Activated CD4-positive, alpha-beta T cell treated with anti-CD3 and anti-CD28 coated beads, Interleukin-2, amount 10 ng/mL, durations not matched to agents 24 days and 14 days (primary cell): ENCODE data around the gene NBPF4. TPM values are rescaled to one million over a fixed set of nuclear protein-coding genes. Genes with fewer than 3 reads are reported as not detected.
A peak's percentile ranks its signal among the peaks of the same experiment; 100 is the strongest.
"Not testable (repeated sequence)": the region's sequence is repeated elsewhere in the genome, so short reads cannot be mapped to it uniquely, and the experiment has no call there.

Experiments used
- DNase-seq: peaks from one replicate; pipeline ENCODE4 v3.0.0; 2022
- H3K27ac Mint-ChIP-seq: one replicate; pipeline ENCODE4 v1.8.0; 2022; ENCODE audit warnings: mild to moderate bottlenecking, mixed read lengths
- H3K27me3 Mint-ChIP-seq: one replicate; pipeline ENCODE4 v1.8.0; 2022; ENCODE audit warnings: mixed read lengths
- H3K36me3 Mint-ChIP-seq: one replicate; pipeline ENCODE4 v1.8.0; 2022; ENCODE audit warnings: low read depth, mild to moderate bottlenecking, mixed read lengths
- H3K4me1 Mint-ChIP-seq: one replicate; pipeline ENCODE4 v1.8.0; 2021; ENCODE audit warnings: mixed read lengths
- H3K4me3 Mint-ChIP-seq: one replicate; pipeline ENCODE4 v1.8.0; 2022; ENCODE audit warnings: mild to moderate bottlenecking, moderate library complexity, mixed read lengths
- H3K9me3 Mint-ChIP-seq: one replicate; pipeline ENCODE4 v1.8.0; 2021; ENCODE audit warnings: mixed read lengths
- intact Hi-C: fragments of 100-400 bp; cut with micrococcal nuclease; formaldehyde crosslinking; loops from one replicate; pipeline ENCODE4 v1.15.1; 2023
- total RNA-seq: library from RNA; stranded (reverse); gene quantifications from 2 replicates; pipeline ENCODE4 v1.2.3, GENCODE V29; 2022

NBPF4 gene
- total RNA-seq, 1 donor from 2014 or later: not detected

GRCh38 chr1:108226855-108227254 lies 17.0 kb downstream of the NBPF4 start:
- H3K27me3 Mint-ChIP-seq, H3K36me3 Mint-ChIP-seq, H3K9me3 Mint-ChIP-seq, intact Hi-C loops, H3K4me3 Mint-ChIP-seq, H3K27ac Mint-ChIP-seq, H3K4me1 Mint-ChIP-seq, DNase-seq: not testable (repeated sequence)

- DNase-seq, H3K4me1 Mint-ChIP-seq, H3K4me3 Mint-ChIP-seq, H3K36me3 Mint-ChIP-seq, H3K9me3 Mint-ChIP-seq, H3K27me3 Mint-ChIP-seq, intact Hi-C loops, H3K27ac Mint-ChIP-seq: not testable (repeated sequence)
Measured at GRCh38 chr1:108223226-108223625, 20.6 kb downstream of the NBPF4 start.

GRCh38 chr1:108217515-108218174 lies 26.2 kb downstream of the NBPF4 start:
- H3K9me3 Mint-ChIP-seq, H3K27me3 Mint-ChIP-seq, H3K4me1 Mint-ChIP-seq, H3K4me3 Mint-ChIP-seq, intact Hi-C loops, H3K36me3 Mint-ChIP-seq, DNase-seq, H3K27ac Mint-ChIP-seq: not testable (repeated sequence)

GRCh38 chr1:108217007-108217406 lies 26.9 kb downstream of the NBPF4 start:
- H3K36me3 Mint-ChIP-seq, DNase-seq, intact Hi-C loops, H3K4me1 Mint-ChIP-seq, H3K27ac Mint-ChIP-seq, H3K4me3 Mint-ChIP-seq, H3K9me3 Mint-ChIP-seq: not testable (repeated sequence)
- peaks cover 12% of the 10 kb centered on the region for H3K27me3 Mint-ChIP-seq

- DNase-seq, H3K4me1 Mint-ChIP-seq, H3K9me3 Mint-ChIP-seq, H3K4me3 Mint-ChIP-seq, H3K27ac Mint-ChIP-seq, H3K36me3 Mint-ChIP-seq, intact Hi-C loops: not testable (repeated sequence)
- H3K27me3 Mint-ChIP-seq: peaks cover 17% of the 10 kb centered on the region
Measured at GRCh38 chr1:108216028-108216890, 27.6 kb downstream of the NBPF4 start.

- H3K36me3 Mint-ChIP-seq, intact Hi-C loops, H3K27ac Mint-ChIP-seq, H3K9me3 Mint-ChIP-seq, H3K4me3 Mint-ChIP-seq, DNase-seq: not testable (repeated sequence)
- peaks cover 13% of the 10 kb centered on the region for H3K4me1 Mint-ChIP-seq
- peaks cover 25% of the 10 kb centered on the region for H3K27me3 Mint-ChIP-seq
Measured at GRCh38 chr1:108214641-108215465, 29.0 kb downstream of the NBPF4 start.

- Mint-ChIP-seq H3K9me3 (no peaks in the 10 kb centered on the region), H3K27ac (no peak overlapping the region), H3K4me1 (peaks cover 12% of the 10 kb centered on the region), H3K36me3 (no peaks in the 10 kb centered on the region), H3K27me3 (peaks cover 55% of the 10 kb centered on the region), H3K4me3 (no peak overlapping the region)
- intact Hi-C loops: no loop called here
- DNase-seq: no peak
Measured at GRCh38 chr1:108211014-108211413, 32.9 kb downstream of the NBPF4 start.

GRCh38 chr1:108209456-108210108 lies 34.3 kb downstream of the NBPF4 start:
- Mint-ChIP-seq H3K4me3 (no peak overlapping the region), H3K27me3 (peaks cover 62% of the 10 kb centered on the region), H3K9me3 (peaks cover 7% of the 10 kb centered on the region), H3K36me3 (no peaks in the 10 kb centered on the region), H3K27ac (no peak overlapping the region), H3K4me1 (peaks cover 10% of the 10 kb centered on the region)
- peak; percentile 26 for DNase-seq
- intact Hi-C loops: no loop called here

GRCh38 chr1:108208724-108209446 lies 35.0 kb downstream of the NBPF4 start:
- Mint-ChIP-seq H3K36me3 (peaks cover 2% of the 10 kb centered on the region), H3K27me3 (peaks cover 67% of the 10 kb centered on the region), H3K4me1 (peaks cover 10% of the 10 kb centered on the region), H3K4me3 (no peak overlapping the region), H3K27ac (no peak overlapping the region), H3K9me3 (peaks cover 13% of the 10 kb centered on the region)
- intact Hi-C loops: no loop called here
- peak; percentile 53 for DNase-seq

GRCh38 chr1:108203582-108203981 lies 40.3 kb downstream of the NBPF4 start:
- DNase-seq, H3K4me3 Mint-ChIP-seq, H3K27ac Mint-ChIP-seq, H3K36me3 Mint-ChIP-seq: not testable (repeated sequence)
- peaks cover 15% of the 10 kb centered on the region for H3K4me1 Mint-ChIP-seq
- peaks cover 13% of the 10 kb centered on the region for H3K9me3 Mint-ChIP-seq
- intact Hi-C loops: loop anchor here (5.0 kb wide), 2 partner anchors 359 to 444 kb away; partner anchors contain the start of gene EEIG2
- peaks cover 45% of the 10 kb centered on the region for H3K27me3 Mint-ChIP-seq

GRCh38 chr1:108201687-108202086 lies 42.2 kb downstream of the NBPF4 start:
- H3K9me3 Mint-ChIP-seq: peaks cover 13% of the 10 kb centered on the region
- DNase-seq: no peak
- peaks cover 26% of the 10 kb centered on the region for H3K27me3 Mint-ChIP-seq
- H3K36me3 Mint-ChIP-seq: peaks cover 11% of the 10 kb centered on the region
- intact Hi-C loops: loop anchor here (5.0 kb wide), 2 partner anchors 361 to 446 kb away; partner anchors contain the start of gene EEIG2
- H3K4me3 Mint-ChIP-seq: no peak overlapping the region
- H3K27ac Mint-ChIP-seq: no peak overlapping the region
- peaks cover 23% of the 10 kb centered on the region for H3K4me1 Mint-ChIP-seq

GRCh38 chr1:108200687-108201051 lies 43.2 kb downstream of the NBPF4 start:
- H3K9me3 Mint-ChIP-seq: peaks cover 13% of the 10 kb centered on the region
- intact Hi-C loops: loop anchor here (5.0 kb wide), 2 partner anchors 362 to 447 kb away; partner anchors contain the start of gene EEIG2
- peak overlapping the region; percentile 78 for H3K27ac Mint-ChIP-seq
- H3K27me3 Mint-ChIP-seq: peaks cover 17% of the 10 kb centered on the region
- peak overlapping the region; percentile 90 for H3K4me3 Mint-ChIP-seq
- peak; percentile 78 for DNase-seq
- peaks cover 19% of the 10 kb centered on the region for H3K36me3 Mint-ChIP-seq
- H3K4me1 Mint-ChIP-seq: peaks cover 27% of the 10 kb centered on the region
